Esophagus mucosa (tissue), 1 donor: Measurements from ENCODE around the gene RPL19. TPM values are rescaled to one million over a fixed set of nuclear protein-coding genes. Genes with fewer than 3 reads are reported as not detected.

Source experiments
- ATAC-seq: fragments of 200-7000 bp; cut with Tn5 transposase; one replicate; pipeline ENCODE4 v1.9.1; 2020
- total RNA-seq: library from RNA; stranded (reverse); gene quantifications from one replicate; pipeline ENCODE4 v1.2.4, GENCODE V29; 2023
- donor health status: DM: yes; HTN: yes; CAD: no.

RPL19 gene
- total RNA-seq, 1 donor from 2014 or later = 1,581 TPM

DNA sequence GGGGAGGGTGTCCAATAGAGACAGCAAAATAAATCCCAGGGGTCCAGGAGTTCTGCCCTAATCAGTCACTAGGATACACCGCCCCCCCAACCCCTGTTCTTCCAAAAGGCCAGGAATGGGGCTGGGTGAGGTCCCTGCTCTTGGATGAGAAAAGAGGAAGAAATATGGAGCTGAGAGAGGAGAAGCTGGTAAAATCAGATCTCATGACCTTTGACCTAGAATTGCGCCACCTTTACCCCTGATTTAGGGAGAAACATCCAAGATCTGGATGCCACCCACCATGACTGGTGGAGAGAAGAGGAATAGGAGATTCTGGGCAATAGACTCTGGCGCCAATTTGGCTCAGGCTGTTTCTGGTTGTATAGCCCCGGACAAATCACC, 1.9 kb upstream of the RPL19 start:
- no peak for ATAC-seq

DNA sequence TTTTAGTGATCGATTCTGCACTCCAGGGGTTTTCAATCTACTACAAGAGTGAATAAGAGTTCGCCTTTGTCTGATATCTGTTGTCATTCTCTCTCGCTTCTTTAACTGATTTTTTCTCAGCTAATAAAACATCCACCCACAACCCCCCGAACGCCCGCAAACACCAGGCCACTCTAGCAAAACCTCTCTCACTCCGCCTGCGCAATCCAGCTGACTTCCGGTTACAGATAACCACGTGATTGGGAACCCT, 338 bp upstream of the RPL19 start:
- ATAC-seq = peak; percentile 78

DNA sequence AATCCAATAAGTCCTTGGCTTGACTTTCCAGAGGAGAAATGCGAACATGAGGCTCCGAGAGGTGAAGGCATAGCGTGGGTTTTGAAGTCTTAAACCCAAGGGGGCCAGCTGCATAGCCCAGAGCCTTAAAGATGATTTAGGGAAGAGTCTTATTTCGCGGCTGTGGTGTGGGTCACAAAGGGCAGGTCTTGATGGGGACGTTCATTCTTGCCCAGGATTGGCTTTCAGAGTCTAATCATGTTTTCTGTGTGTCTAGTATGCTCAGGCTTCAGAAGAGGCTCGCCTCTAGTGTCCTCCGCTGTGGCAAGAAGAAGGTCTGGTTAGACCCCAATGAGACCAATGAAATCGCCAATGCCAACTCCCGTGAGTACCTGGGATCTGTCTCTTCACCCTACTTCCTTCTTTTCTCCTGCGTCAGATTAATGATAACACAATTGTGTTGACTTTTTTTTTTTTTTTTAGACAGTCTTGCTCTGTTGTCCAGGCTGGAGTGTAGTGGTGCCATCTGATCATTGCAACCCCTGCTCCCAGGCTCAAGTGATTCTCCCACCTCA, 951 bp downstream of the RPL19 start:
- no peak for ATAC-seq

DNA sequence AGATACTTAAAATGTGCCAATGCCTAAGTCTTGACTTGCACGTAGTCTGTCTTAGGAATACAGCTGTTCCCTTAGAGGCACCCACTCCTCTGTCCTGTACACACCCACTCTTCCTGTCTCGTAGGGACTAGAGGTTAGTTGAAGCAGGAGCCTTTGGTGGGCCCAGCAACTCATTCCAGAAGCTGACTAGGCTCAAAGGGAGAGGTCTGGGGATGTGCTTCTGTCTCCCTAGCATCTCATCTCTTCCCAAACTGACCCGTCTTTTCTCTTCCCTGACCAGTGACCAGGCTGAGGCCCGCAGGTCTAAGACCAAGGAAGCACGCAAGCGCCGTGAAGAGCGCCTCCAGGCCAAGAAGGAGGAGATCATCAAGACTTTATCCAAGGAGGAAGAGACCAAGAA, 4.2 kb downstream of the RPL19 start:
- no peak for ATAC-seq

DNA sequence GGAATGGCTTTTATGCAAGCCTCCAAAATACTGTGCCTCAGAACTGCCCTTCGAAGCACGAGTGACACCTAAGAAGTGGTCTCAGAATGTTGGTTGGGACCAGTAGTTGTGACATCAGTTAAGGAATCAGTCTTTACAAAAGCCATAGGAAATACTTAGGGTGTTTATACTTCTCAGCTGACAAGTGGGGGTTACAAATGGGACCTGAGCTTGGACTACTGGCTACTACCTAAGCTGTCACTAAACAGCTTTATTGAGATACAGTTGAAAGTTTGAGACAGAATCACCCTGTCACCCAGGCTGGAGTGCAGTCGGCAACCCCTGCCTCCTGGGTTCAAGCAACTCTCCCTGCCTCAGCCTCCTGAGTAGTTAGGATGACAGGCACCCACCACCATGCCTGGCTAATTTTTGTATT, 5.0 kb downstream of the RPL19 start:
- ATAC-seq = no peak

DNA sequence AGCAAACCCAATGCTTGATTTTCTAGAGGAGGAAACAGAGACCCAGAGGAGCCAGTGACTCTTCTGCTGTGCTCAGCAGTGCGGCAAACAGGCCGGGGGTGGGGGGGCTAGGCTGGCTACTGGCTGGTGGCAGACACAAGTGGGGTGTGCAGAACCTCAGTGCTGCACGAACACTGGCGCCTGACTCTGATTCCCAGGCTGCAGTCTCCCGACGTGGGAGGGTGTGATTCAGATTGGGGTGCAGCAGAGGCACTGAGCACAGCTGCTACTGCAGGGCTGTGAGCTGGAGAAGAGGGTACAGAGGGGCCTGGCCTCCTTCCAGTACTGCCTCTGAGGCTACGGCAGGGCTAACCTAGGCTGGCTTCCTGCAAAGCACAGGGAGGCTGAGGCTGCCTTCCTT, 8.1 kb downstream of the RPL19 start:
- peak; percentile 35 for ATAC-seq

DNA sequence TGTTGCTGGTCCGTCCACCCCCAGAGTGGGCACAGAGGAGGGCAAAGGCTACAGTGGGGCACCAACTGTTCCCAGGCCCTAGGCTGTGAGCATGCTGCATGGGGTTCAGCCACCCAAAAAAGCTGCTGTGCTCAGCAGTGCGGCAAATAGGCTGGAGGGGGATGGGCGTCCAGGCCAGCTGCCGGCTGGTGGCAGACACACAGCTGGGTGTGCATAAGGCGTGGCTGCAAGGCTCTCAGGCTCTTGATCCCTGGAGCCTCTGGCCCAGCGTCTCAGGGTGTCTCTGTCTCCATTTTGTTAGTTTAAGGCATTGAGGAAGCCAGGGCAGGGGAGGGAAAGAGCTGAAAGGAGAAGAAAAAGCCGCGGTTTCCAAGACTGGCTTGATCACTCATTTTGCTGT, 8.8 kb downstream of the RPL19 start:
- ATAC-seq = peak; percentile 59

DNA sequence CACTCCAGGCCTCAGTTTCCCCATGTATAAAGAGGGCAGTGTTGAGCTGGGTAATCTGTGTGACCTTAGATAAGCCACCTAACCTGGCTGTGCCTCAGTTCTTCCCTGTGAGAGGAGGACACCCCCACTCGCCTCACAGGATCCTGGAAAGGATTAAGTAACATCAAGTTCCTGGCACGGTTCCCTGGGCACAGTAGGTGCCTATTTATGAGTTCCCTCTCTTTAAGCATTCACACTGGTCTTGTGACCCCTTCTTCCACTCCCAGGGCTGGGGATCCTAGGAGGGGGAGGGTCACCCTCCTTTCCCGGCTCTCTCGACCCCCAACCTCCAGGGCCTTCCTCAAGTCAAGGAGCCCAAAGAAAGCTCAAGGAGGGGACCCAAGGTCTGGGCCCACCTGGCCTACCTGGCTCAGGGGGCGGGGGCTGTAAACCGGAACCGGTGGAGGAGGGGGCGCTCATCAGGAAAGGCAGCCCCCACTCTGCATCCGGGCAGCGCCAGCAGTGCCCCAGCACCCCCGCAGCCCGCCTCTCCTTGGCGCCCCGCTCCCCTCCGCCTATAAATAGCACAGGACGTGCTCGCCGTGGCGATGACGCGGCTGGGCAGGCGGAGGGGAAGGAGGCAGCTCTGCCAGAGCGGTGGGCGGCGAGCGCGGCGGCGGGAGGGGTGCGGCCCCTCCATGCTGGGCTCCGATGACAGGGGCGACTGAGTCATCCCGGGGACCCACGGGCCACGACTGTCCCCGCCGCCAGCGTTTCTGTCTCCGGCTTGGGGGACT, 9.4 kb downstream of the RPL19 start:
- peak; percentile 29 for ATAC-seq

DNA sequence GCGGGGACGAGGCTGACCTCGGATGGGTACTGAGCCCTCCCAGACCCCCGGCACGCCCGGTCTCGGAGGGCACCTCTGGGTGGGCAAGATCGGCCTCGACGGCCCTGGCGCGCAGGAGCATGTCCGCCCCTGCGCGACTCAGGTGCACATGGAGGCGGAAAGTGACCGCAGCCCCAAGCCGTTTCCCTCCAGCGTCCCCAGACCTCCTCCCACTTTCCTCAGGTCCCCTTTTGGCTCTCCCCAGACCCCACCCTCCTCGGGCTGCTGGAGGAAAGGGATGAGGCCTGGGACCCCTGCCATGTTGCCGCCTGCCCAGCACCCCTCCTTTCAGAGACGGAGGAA, 10.0 kb downstream of the RPL19 start:
- ATAC-seq = no peak

DNA sequence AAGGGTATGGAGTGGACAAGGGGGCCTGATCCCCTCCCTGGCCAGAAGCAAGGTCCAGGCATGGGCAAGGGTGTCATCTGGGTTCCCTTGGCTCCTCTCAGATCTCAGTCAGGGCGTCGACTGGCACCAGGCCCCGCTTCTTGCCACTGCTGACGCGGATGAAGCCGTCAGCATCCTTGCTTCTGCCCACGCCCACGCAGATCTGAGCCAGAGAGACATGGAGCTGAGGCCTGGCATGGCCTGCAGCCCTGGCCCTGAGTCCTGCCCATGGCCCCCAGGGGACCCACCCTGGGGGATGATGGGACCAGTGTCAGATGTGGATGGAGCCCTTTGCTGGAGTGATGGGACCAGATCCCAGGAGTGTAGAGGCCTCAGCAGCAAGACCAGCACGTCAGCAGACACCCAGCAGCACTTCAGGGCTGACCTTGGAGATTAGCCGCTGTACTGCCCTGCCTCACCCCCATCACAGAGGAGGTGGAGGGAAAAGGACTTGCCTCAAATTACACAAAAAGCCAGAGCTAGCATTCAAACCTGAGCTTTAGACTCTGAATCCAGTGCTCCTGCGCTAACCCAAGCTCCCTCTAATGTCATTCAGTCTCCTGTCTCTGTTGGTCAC, 12.2 kb downstream of the RPL19 start:
- no peak for ATAC-seq

DNA sequence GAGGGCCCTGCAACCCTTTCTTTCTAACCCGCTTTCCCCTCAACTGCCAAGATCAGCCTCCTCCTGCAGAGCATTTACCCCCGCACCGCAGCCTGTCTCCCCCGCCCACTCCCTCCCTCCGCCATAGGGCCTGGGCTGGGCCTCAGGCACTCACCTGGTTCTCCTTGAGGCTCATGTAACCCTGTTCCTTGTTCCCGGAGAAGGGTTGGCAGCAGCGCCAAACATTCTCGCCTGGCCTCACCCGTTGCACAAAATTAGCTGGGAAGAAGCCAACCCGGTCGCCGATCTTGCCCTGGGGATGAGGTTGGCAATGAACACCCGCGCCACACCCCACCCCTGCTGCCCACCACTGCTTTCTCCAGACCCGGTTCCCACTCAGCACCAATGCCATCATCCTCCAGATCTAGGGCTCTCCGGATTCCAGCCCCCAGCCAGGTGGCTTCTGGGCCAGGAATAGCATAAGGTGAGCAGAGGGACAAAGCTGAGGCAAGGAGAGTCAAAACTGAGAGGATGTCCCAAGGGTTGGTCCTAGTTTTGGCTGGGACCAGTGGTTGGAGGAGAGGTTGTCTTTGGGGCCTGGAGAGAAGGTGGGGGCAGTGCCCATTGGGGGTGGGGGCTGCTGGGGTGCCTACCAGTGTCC, 12.9 kb downstream of the RPL19 start:
- ATAC-seq = peak; percentile 40

DNA sequence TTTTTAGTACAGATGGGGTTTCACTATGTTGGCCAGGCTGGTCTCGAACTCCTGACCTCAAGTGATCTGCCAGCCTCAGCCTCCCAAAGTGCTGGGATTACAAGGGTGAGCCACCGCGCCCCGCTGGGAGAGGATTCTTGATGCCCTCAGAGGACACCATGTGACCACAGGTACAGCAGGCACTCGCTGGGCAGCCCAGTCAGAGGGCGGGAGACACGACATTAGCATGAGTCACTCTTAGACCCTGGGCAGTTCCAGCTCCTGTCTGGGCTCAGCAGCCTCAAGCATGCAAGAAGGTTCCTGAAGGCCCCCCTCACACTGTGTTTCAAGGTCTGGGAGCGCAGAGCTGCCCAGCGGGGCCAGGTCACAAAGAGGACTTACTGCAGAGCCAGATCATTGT, 13.8 kb downstream of the RPL19 start:
- peak; percentile 65 for ATAC-seq

DNA sequence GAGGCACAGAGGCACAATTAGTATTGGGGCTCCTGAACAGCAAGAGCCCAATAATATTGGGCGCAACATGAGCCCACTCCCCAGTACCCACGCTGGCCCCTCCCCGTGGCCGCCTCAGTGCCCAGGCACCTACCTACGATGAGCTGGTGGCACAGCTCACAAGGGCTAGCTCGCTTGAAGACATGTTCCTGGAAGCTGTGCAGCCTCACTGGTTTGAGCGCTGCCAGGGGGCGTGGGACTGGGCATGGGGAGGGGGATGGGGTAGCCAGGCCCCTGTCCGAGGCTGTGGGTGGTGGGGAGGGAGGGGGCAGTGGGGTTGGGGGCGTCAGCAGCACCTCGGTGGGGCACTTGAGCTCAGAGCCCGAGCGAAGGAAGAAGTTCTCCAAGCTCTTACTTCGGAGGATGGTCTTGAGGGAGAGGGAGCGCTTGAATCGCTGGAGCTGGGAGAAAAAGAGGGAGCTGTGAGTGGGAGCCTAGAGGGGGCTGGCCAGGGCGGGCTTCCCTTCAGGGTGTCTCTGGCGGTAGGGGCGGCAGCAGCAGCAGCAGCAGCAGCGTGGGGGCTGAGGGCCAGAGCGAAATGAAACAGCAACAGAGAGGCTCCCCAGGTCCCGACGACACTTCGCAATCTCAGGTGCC, 17.8 kb downstream of the RPL19 start:
- no peak for ATAC-seq

DNA sequence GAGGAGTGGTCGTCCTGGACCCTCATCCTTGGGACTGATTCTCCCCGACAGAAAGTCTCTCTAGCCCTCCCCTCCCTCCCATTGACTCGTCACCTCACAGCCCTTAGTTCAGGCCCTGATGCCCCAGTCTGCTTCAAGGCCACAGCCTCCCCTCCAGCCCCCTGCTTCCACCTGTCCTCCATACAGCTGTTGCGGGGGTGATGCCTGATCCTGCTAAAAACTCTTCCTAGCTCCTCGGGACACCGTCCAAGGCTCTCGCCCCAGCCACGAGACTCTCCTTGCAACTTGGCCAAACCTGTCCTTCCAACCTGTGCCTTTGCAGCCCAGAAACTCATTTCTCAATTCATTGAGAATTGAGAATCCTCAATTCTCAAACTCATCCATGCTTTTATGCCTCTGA, 18.8 kb downstream of the RPL19 start:
- ATAC-seq = no peak

DNA sequence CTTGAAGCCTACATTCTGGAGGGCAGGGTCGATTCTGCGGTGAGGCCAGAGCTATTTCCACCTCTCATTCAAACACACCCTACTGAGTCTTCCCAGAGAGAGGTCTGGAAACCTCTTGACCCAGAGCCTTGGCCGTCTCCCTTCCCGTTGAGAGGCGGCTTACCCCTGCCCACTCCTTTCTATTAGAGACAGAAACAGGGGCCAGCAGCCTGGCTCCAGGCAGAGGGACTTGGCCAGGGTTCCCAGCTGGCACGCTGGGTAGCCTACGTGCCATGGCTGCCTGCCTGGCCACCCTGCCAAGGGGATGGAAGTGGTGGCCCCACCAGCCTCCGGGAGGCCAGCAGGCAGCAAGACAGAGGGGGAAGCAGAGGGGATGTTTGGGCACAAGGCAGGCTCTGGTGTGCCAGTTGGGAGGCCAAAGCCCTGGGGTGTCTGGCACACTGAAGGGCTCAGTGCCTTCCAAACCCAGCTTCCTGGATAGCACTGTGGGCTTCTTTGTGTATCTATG, 19.6 kb downstream of the RPL19 start:
- no peak for ATAC-seq

DNA sequence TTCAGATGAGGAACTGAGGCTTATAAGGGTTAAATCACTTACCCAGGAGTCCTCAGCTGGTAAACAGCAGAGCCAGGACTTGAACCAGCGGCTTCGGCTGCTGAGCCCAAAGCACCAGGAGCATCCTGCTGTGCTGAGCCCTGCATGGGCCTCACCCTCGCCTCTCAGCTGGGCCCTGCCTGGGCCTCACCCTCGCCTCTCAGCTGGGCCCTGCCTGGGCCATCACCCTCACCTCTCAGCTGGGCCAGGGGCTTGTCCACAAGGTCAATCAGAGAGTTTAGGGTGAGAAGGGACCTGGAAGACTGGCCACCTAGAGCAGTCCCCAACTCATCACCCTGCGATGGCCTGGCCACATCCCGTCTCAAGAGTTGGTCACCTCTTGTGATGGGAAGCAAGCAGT, 21.5 kb downstream of the RPL19 start:
- no peak for ATAC-seq

DNA sequence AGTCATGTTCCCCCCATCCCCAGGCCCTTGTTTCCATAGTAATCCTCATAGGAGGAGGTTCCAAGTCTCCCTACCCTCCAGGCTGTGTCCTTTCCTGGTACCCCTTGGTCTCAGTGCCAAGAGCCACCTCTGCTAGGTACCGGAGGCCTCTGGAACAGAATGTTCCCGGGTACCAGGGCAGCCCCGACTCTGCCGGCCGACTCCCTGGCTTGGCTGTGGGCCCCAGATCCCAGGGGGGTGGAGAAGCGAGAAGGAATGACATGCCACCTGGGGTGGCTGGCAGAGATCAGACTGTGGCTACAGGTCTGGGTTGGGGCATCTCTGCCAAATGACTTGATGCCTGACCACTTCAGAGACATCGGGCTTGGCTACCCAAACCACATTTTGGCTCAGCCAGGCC, 22.1 kb downstream of the RPL19 start:
- no peak for ATAC-seq

DNA sequence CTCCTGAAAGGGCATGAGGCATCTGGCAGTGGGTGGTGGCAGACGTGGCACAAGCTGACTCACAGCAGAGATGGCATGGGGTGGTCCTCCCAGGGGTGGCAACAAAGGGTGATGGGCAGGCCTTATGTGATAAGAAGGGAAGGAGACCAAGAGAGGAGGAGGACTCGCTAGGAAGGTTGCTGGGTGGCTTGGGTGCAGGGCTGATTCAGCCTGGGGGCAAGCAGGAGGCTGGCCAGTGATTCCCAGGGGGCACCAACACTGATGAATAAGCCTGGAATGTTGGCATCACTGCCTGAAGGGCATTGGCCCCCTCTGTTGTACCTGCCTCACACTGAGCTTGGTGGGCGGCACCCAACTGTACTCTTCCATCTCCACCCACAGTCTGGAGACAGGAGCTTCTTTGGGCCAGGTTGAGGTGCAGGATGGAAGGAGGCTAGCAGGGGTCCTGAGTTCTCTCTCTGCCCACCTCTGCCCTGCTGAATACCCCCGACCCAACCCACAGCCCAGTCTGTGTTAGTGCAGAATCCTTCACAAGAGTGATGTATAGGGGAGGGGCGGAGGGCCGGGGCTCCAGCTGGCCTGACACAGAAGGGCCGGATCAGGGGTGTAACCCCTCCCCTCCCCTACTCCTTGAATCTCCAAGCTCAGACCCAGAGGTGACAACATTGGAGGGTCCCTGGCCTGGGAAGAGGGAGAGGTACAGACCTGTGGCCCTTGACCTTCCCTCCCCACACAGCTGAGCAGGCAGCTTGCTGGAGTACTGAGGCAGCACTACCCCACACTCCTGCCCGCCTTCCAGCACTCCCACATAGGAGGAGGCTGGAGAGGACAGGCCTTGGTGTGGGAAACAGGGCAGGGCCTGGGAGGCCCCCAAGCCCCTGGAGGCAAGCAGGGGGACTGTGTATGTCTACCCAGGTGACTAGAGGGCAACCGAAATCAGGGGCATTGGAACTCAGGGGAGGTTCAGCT, 23.1 kb downstream of the RPL19 start:
- no peak for ATAC-seq

DNA sequence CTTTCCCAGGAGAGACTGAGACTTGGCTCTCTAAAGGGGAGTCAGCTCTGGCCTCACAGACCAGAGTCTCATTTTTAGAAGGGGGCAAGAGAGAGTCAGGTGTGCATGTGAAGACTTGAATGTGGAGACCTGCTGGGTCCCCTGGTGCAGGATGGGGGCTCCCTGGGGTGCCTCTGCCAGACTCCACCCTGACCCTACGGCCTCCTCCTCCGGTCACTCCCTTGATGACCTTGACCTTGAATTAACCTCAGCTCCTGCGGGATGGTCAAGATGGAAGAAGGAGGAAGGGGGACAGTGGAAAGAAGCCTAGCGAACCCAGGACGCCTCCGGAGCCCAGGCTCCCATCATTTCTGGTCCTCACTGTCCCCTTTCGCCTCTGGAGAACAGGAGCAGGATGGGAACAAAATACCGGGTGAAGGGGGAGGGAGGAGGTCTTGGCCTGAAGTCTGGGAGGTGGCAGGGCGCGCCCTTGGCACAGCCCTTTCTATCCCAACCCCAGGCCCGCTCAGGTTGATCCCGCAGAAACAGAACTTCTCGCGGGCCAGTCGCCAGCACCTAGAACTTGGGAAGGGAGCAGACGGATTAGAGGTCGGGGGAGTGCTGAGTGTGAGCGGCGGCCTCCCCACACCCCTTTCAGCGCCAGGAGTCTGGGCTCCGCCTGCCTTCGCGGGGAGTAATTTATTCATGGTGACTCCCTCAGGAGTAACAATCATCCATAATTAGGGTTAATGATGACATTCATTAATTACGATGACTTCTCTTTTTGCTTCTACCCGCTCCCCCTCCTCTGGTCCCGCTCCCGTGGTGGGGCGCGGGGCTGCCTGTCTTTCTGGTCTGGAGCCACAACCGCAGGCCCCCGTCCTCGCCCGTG, 24.1 kb downstream of the RPL19 start:
- no peak for ATAC-seq

DNA sequence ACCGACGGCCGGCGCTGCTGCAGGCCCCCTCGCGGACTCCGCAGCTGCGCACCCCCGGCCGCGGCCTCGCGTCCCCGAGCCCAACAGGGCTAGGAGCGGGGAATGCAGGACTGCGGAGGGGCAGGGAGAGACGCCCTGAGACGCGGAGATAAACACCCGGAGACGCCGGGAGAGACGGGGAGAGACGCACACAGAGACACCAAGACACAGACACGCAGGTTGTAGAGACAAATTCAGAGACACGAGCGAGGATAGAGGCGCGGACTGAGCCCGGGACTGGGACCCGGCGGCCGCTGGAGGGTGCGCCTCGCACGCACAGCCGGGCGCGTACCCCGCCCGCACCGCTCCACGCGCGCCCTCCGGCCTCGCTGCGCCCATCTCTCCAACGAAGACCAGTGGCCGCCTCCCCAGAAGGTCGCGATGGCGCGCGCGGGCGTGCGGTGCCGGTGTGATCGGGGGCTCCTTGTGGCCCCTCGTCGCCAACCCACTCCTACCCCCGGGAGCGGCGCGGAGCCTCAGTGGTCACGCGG, 24.8 kb downstream of the RPL19 start:
- ATAC-seq = peak; percentile 10
